Trophoblast cell (in vitro differentiated cells and primary cell): ENCODE measurements around the gene KIT.

Experiments used
- DNase-seq, 2 donors: peaks; one replicate each; pipeline ENCODE4 v3.0.0-alpha.2; 2016
- H2AFZ ChIP-seq: 2 replicates; pipeline ENCODE4 v1.6.1; 2013; ENCODE audit warnings: low read length, moderate library complexity, mild to moderate bottlenecking; ENCODE audit not compliant: insufficient read depth, poor library complexity
- H2AK5ac ChIP-seq: 2 replicates; pipeline ENCODE4 v1.6.1; 2013; ENCODE audit warnings: mild to moderate bottlenecking, low read length
- H2BK120ac ChIP-seq: 2 replicates; pipeline ENCODE4 v1.6.1; 2013; ENCODE audit warnings: low read length, mild to moderate bottlenecking, moderate library complexity; ENCODE audit not compliant: insufficient read depth, poor library complexity
- H2BK12ac ChIP-seq: 2 replicates; pipeline ENCODE4 v1.6.1; 2013; ENCODE audit warnings: mild to moderate bottlenecking, low read length, moderate library complexity
- H2BK5ac ChIP-seq: 2 replicates; pipeline ENCODE4 v1.6.1; 2013; ENCODE audit warnings: low read length, low read depth, moderate library complexity, mild to moderate bottlenecking; ENCODE audit not compliant: poor library complexity
- H3K14ac ChIP-seq: 2 replicates; pipeline ENCODE4 v1.6.1; 2013; ENCODE audit warnings: mild to moderate bottlenecking, low read length
- H3K18ac ChIP-seq: 2 replicates; pipeline ENCODE4 v1.6.1; 2013; ENCODE audit warnings: mild to moderate bottlenecking, low read length
- H3K23ac ChIP-seq: 2 replicates; pipeline ENCODE4 v1.6.1; 2013; ENCODE audit warnings: low read length
- H3K27ac ChIP-seq: 2 replicates; pipeline ENCODE4 v1.5.1; 2013; ENCODE audit warnings: low read depth, mild to moderate bottlenecking, inconsistent platforms, low read length, moderate library complexity
- H3K27me3 ChIP-seq: 2 replicates; pipeline ENCODE4 v1.6.1; 2013; ENCODE audit warnings: inconsistent platforms, mild to moderate bottlenecking, low read length, moderate library complexity; ENCODE audit not compliant: insufficient read depth
- H3K36me3 ChIP-seq, 2 experiments: 1 replicate in 1 of 2; 2 replicates in 1 of 2; pipeline ENCODE4 v1.6.1; 2013; ENCODE audit warnings: low read length in 2 of 2, mild to moderate bottlenecking in 2 of 2, moderate library complexity in 1 of 2; ENCODE audit not compliant: insufficient read depth in 2 of 2, control insufficient read depth in 1 of 2
- H3K4ac ChIP-seq: 2 replicates; pipeline ENCODE4 v1.6.1; 2013; ENCODE audit warnings: low read depth, mild to moderate bottlenecking, low read length, moderate library complexity
- H3K4me1 ChIP-seq, 2 experiments: 1 replicate in 1 of 2; 2 replicates in 1 of 2; pipeline ENCODE4 v1.6.1; 2013; ENCODE audit warnings: low read length in 2 of 2, mild to moderate bottlenecking in 2 of 2, moderate library complexity in 1 of 2; ENCODE audit not compliant: insufficient read depth in 2 of 2, control insufficient read depth in 1 of 2
- H3K4me2 ChIP-seq: 2 replicates; pipeline ENCODE4 v1.6.1; 2013; ENCODE audit warnings: inconsistent platforms, mild to moderate bottlenecking, low read length, moderate library complexity
- H3K4me3 ChIP-seq: 2 replicates; pipeline ENCODE4 v1.5.1; 2013; ENCODE audit warnings: mild to moderate bottlenecking, low read depth, low read length, inconsistent platforms
- H3K79me1 ChIP-seq: one replicate; pipeline ENCODE4 v1.6.1; 2013; ENCODE audit warnings: low read length
- H3K79me2 ChIP-seq: 2 replicates; pipeline ENCODE4 v1.6.1; 2013; ENCODE audit warnings: low read length, mild to moderate bottlenecking; ENCODE audit not compliant: control insufficient read depth, insufficient read depth, poor library complexity
- H3K9ac ChIP-seq: 2 replicates; pipeline ENCODE4 v1.6.1; 2013; ENCODE audit warnings: mild to moderate bottlenecking, low read length
- H3K9me3 ChIP-seq: 2 replicates; pipeline ENCODE4 v1.6.1; 2013; ENCODE audit warnings: low read depth, mild to moderate bottlenecking, control low read depth, inconsistent platforms, low read length; ENCODE audit not compliant: insufficient read depth
- H4K12ac ChIP-seq: 2 replicates; pipeline ENCODE4 v1.6.1; 2013; ENCODE audit warnings: low read depth, mild to moderate bottlenecking, low read length, moderate library complexity
- H4K8ac ChIP-seq: 2 replicates; pipeline ENCODE4 v1.6.1; 2013; ENCODE audit warnings: low read depth, mild to moderate bottlenecking, low read length, moderate library complexity
- H4K91ac ChIP-seq: one replicate; pipeline ENCODE4 v1.6.1; 2013; ENCODE audit warnings: low read depth, mild to moderate bottlenecking, low read length, moderate library complexity
- WGBS: extraction: QIAGEN DNeasy Blood & Tissue Kit; methylation state at CpG from one replicate; pipeline ENCODE4 v1.1.7; 2013; ENCODE audit warnings: missing lambda C conversion rate; ENCODE audit not compliant: insufficient read length, insufficient coverage; ENCODE audit errors: extremely low coverage; 5-methylcytosine and 5-hydroxymethylcytosine counted together

Gene KIT

GRCh38 chr4:54744487-54744886, 86.7 kb downstream of the KIT start:
- H2AK5ac ChIP-seq: no peak overlapping the region
- H3K27me3 ChIP-seq: no peaks in the 10 kb centered on the region
- H3K9ac ChIP-seq: no peak overlapping the region
- H3K4me3 ChIP-seq: no peak overlapping the region
- no peak for DNase-seq
- no peak overlapping the region for H4K12ac ChIP-seq
- no peak overlapping the region for H3K23ac ChIP-seq
- no peak overlapping the region for H2AFZ ChIP-seq
- H3K9me3 ChIP-seq: peaks cover 2% of the 10 kb centered on the region
- no peak overlapping the region for H2BK5ac ChIP-seq
- H3K18ac ChIP-seq: no peak overlapping the region
- no peak overlapping the region for H4K91ac ChIP-seq
- H3K4me2 ChIP-seq: no peak overlapping the region
- no peak overlapping the region for H2BK12ac ChIP-seq
- H3K79me2 ChIP-seq: no peaks in the 10 kb centered on the region
- H2BK120ac ChIP-seq: no peak overlapping the region
- no peaks in the 10 kb centered on the region for H3K36me3 ChIP-seq
- H3K14ac ChIP-seq: no peak overlapping the region
- H3K27ac ChIP-seq: no peak overlapping the region
- no peak overlapping the region for H3K4ac ChIP-seq
- no peak overlapping the region for H4K8ac ChIP-seq
- no peaks in the 10 kb centered on the region for H3K4me1 ChIP-seq
- H3K79me1 ChIP-seq: no peaks in the 10 kb centered on the region

- no CpG with 5 or more reads among the region's 2 CpGs for WGBS
- H3K9me3 ChIP-seq: peaks cover 2% of the 10 kb centered on the region
These were observed 87.4 kb downstream of the KIT start for GRCh38 chr4:54745031-54745770.

GRCh38 chr4:54746218-54746617, 88.5 kb downstream of the KIT start:
- Histone ChIP-seq H2BK12ac (no peak overlapping the region), H2BK5ac (no peak overlapping the region), H3K4me1 (no peaks in the 10 kb centered on the region), H3K27ac (no peak overlapping the region), H3K4ac (no peak overlapping the region), H3K79me1 (no peaks in the 10 kb centered on the region), H3K4me3 (no peak overlapping the region), H3K18ac (no peak overlapping the region), H3K27me3 (no peaks in the 10 kb centered on the region), H3K9ac (no peak overlapping the region), H4K91ac (no peak overlapping the region), H2AK5ac (no peak overlapping the region), H3K36me3 (no peaks in the 10 kb centered on the region), H3K79me2 (no peaks in the 10 kb centered on the region), H3K9me3 (peaks cover 2% of the 10 kb centered on the region), H3K4me2 (no peak overlapping the region), H4K12ac (no peak overlapping the region), H2BK120ac (no peak overlapping the region), H3K23ac (no peak overlapping the region), H2AFZ (no peak overlapping the region), H4K8ac (no peak overlapping the region), H3K14ac (no peak overlapping the region)
- no peak for DNase-seq
- no CpG with 5 or more reads among the region's 2 CpGs for WGBS

More at GRCh38 chr4:54745031-54745770, 87.4 kb downstream of the KIT start:
- Histone ChIP-seq H3K27me3 (no peaks in the 10 kb centered on the region), H2BK12ac (no peak overlapping the region), H3K4ac (no peak overlapping the region), H3K4me1 (no peaks in the 10 kb centered on the region), H3K23ac (no peak overlapping the region), H3K4me3 (no peak overlapping the region), H2AFZ (no peak overlapping the region), H3K79me2 (no peaks in the 10 kb centered on the region), H2BK120ac (no peak overlapping the region), H2BK5ac (no peak overlapping the region), H3K79me1 (no peaks in the 10 kb centered on the region), H3K27ac (no peak overlapping the region), H3K14ac (no peak overlapping the region), H2AK5ac (no peak overlapping the region), H4K8ac (no peak overlapping the region), H3K18ac (no peak overlapping the region), H4K91ac (no peak overlapping the region), H3K36me3 (no peaks in the 10 kb centered on the region), H3K4me2 (no peak overlapping the region), H3K9ac (no peak overlapping the region), H4K12ac (no peak overlapping the region)
- DNase-seq: no peak

- Histone ChIP-seq H2BK120ac (no peak overlapping the region), H3K36me3 (no peaks in the 10 kb centered on the region), H3K79me2 (no peaks in the 10 kb centered on the region), H3K79me1 (no peaks in the 10 kb centered on the region), H3K4me1 (no peaks in the 10 kb centered on the region), H3K27me3 (no peaks in the 10 kb centered on the region), H3K4me3 (no peak overlapping the region), H3K9me3 (peaks cover 2% of the 10 kb centered on the region), H2AFZ (no peak overlapping the region), H3K14ac (no peak overlapping the region), H4K12ac (no peak overlapping the region), H3K18ac (no peak overlapping the region), H2BK5ac (no peak overlapping the region), H3K9ac (no peak overlapping the region), H4K91ac (no peak overlapping the region), H4K8ac (no peak overlapping the region), H3K4ac (no peak overlapping the region), H2AK5ac (no peak overlapping the region), H3K4me2 (no peak overlapping the region), H3K27ac (no peak overlapping the region), H2BK12ac (no peak overlapping the region), H3K23ac (no peak overlapping the region)
- DNase-seq: no peak
These were observed 92.6 kb downstream of the KIT start for GRCh38 chr4:54750341-54750740.
